Activated CD8-positive, alpha-beta memory T cell treated with anti-CD3 and anti-CD28 coated beads, Interleukin-2, amount 50 U/mL, for 1 hour (primary cell): ENCODE data around the gene NMNAT3.

Experiments
- DNase-seq: peaks from one replicate; pipeline ENCODE4 v3.0.0-alpha.2; 2020; ENCODE audit errors: extremely low read depth

The NMNAT3 gene

DNA sequence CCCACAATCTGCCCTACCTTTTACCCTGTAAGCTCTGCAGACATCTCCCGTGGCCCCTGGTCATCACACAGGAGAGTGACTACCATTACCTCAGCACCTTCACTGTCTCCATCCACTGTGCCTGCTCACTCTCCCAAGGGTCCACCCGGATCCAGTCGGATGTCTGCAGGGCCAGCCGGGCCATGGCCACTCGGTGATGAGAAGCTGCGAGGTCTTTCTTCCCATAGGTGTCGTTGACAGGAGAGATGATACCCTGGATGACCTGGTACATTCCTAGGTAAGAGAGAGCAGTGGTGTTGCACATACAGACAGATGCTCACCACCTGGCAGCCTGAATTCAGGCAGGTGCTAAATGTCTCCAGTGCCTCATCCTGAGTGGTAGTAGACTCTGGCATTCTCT, 99.0 kb downstream of the NMNAT3 start:
- DNase-seq, result no peak

- no peak for DNase-seq
These were observed 99.9 kb downstream of the NMNAT3 start for GRCh38 chr3:139577909-139578308.

GRCh38 chr3:139577346-139577745, 100.4 kb downstream of the NMNAT3 start:
- DNase-seq, result no peak

DNA sequence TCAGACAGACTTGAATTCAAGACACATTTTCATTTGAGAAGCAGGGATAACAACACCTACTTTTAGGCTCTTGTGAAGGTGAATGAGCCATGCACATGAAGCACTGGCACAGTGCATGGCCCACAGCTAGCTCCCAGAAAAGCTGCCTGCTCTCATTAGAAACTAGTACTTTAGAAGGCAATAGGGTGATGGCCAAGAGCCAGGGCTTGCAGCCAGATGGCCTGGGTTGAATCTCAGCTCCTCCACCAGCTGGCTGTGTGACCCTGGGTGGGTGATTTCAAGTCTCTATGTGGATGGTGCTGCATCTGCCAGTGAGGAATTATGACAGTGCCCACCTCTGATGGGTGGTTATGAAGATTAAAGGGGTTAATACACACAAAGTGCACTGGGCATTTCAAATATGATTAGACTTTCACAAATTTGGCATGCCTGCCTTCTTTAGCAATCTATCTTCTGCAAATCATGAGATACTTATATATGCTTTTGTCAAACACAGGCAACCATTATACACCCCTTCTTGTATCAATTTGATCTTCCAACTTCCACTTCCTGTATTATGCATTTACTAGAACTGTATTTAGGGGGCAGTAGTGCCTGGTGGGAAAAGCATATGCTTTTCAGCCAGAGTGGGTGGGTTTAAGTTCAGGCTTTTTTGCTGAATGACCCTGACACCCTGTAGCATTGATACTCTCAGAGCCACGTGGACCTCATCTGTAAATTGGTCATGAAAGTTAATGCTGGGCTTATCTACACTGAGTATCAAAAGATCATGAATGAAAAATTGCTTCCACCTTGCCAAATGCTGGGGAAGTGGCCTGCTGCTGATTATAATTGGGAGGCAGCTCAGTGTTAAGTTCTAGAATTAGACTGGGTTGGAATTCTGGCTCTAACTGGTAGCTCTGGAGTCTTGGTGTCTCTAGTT, 103.5 kb downstream of the NMNAT3 start:
- DNase-seq, result no peak

- DNase-seq, result no peak
These were observed 104.7 kb downstream of the NMNAT3 start for GRCh38 chr3:139572847-139573672.

GRCh38 chr3:139571711-139572110, 106.1 kb downstream of the NMNAT3 start:
- DNase-seq, result no peak

DNA sequence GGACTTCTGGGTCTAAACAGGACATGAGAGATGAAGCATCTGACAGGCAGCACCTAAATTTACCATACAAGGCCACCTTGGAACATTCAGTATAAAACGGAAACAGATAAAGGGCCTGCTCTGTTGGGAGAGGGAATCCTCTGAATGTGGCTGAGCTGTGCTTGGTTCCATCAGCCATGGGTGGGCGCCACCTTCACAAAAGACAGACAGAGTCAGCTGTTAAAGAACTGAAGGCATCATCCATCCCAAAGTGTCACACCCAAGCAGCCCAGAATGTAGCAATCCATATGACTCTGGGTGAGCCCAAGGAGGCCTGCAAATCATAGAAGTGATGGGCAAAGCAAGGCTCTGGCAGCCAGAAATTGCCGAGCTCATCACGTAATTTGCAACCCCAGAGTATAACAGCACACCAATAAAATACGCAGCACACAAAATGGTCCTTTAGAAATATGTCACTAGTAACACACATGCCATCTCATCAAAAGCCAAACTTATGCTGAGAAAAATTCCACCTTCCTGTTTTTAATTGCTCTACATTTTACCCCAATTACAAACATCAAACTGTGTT, 113.4 kb downstream of the NMNAT3 start:
- no peak for DNase-seq

DNA sequence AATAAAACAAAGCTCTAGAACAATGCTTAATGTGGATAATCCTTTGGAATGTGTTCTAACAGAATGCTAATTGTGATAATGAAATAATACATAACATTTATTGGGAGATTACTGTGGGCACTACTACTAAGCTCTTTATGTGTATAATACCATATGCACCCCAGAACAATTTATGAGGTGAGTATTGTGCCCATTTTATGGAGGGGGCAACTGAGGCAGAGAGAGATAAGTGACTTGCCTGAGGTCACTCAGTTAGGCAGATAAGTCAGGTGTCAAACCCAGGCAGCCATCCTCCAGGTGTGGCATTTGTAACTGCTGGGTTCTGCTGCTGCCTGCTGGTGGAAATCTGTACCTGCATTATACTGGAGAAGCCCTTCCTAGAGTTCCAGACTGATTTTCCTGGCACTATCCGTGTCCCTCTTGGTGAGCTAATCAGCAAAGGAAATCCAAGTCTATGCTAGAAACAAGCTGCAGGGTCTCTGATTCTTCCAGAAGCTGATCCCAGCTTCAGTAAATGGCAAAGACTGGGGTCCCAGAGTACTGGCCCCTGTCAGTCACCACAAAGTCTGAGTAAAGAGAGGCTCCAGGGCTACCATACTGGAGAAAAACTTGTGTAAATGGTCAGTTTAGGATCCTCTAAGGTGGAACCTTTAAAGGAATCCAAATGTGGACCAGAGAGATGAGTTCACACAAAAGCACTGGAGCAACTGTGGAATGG, 115.7 kb downstream of the NMNAT3 start:
- no peak for DNase-seq

GRCh38 chr3:139561255-139561817, 116.4 kb downstream of the NMNAT3 start:
- no peak for DNase-seq

DNA sequence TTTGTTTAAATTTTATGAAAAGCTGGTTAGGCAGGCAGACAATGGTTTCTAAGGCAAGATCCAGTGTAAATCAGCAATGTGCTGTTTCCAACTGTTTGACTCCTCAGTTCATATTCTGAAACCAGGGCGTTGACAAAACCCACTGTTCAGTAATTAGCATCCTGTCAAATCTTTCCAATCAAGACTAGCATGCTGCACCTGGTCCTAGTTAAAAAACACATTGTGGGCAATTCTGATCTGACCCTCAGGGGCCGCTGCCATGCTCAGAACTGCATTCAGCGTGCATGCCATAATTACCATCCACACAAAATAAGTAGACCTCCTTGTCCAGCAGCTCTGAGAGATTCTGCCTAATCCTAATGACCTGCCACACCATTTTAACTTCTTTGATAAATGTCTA, 117.4 kb downstream of the NMNAT3 start:
- DNase-seq, result no peak

- DNase-seq, result no peak
These were observed 118.2 kb downstream of the NMNAT3 start for GRCh38 chr3:139559541-139559940.

DNA sequence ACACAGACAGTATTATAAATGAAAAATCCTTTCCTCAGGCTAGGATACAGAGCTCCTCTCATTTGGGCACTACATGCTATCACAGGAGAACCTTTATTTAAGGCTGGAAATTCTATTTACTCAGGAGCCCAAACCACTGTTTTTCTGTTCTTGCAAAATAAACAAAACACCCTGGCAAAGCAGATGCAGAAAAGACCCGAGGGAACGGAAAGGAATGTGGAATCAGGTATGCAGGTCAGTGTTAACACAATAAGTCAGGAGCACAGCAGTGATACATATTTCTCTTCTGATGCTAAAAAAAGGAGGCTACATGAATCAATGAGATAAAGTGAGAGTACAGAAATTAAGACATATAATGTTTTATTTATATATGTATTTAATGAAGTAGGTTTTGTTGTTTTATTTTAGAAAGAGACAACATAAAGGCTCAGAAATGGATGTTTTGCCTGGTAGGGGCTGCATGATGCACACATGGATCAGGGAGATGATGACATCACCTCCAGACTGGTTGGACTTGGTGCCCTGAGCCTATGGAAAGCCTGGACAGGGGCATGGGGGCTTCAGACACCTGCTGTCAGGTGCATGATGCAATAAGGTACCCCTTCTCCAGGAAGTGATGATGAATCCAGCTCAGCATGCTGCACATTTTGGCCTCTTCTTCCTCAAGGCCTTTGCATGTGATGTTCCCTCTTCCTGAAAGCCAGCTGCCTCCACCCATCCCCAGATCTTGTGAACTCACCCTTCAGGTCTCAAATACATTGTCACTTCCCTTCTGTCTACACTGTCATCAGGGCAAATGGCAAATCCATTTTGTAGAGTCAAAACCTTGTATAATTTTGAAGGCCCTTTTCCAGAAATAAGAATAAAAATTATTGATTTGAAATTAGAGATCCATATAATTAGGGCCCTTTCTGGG, 119.2 kb downstream of the NMNAT3 start:
- no peak for DNase-seq

- DNase-seq, result no peak
These were observed 120.7 kb downstream of the NMNAT3 start for GRCh38 chr3:139557041-139557440.

DNA sequence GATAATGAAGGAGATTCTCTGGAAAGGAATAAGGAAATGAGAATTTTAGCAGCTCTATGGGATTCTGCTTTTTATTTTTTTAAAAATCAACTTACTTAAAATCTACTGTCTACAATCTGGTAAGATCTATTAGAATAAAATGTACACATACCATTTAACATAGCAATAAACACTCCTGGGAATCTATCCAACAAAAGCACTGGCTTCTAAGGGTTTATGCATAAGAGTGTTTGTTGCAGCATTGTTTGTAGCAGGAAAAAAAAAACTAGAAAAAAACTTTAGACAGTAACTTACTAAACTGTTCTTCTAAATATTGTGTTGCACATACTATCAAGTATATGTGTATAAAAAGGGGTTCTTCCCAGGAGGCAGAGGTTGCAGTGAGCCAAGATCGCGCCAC, 122.5 kb downstream of the NMNAT3 start:
- no peak for DNase-seq

DNA sequence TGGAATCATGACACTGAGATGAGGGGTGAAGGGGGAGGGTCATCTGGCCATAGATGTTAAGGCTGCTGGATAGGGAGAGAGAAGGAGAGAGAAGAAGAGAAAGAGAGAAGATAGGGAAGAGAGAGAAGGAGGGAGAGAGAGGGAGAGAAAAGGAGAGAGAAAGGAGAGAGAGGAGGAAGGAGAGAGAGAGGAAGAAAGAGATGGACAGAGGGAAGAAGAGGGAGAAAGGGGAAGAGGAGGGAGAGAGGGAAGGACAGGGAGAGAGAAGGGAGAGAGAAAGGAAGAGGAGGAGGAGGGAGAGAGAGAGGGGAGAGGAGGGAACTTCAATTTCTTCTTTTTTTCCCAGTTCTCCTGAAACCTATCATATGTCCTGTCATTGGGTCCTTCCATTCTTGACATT, 123.1 kb downstream of the NMNAT3 start:
- no peak for DNase-seq

DNA sequence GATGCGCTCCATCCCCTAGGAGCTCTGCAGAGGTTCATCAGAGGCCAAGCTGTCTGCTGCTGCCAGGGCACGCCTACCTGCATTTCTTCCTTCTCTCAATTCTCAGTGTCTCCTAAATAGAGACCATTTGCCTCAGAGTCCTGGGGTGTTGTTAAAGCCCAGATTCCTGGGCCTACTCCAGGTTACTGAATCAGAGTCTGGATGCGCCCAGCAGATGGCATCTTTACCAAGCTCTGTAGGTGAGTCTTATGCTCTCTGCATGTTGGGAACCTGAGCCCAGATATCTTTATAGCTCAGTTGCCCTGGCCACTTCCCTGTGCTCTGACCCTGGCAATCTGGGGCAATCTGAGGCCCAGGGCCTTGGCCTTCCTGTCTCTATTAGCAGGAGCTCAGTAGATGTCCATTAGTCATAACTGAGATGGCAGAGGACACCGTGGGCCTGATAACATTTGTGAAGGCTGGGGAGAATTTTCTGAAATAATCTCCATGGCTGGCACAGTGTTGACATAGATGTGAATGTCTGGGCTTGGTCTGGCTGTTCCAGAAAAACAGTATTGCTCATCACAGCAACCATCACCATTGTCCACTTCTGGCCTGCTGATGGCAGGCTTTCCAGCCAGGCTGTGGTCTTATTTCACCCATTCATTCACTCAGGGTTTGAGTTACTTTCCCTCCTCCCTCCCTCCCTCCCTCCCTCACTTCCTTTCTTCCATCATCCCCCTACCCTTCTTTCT, 125.0 kb downstream of the NMNAT3 start:
- no peak for DNase-seq

- no peak for DNase-seq
These were observed 129.0 kb downstream of the NMNAT3 start for GRCh38 chr3:139548801-139549200.

- no peak for DNase-seq
These were observed 130.1 kb downstream of the NMNAT3 start for GRCh38 chr3:139547666-139548065.

- no peak for DNase-seq
These were observed 131.0 kb downstream of the NMNAT3 start for GRCh38 chr3:139546772-139547171.
